ENCODE data around the gene RXYLT1.
"Not testable (repeated sequence)": the region's sequence is repeated elsewhere in the genome, so short reads cannot be mapped to it uniquely, and the experiment has no call there.

RXYLT1 gene

GRCh38 chr12:63779498-63780481, at the start of gene RXYLT1:
RXYLT1 (plus strand) TSS chr12:63779909; CDS start chr12:63779961, 52 bp downstream.
- H3K9me3 Mint-ChIP-seq, result no peaks in the 10 kb centered on the region
- peak within 1 kb of the TSS; percentile 95 for H3K27ac Mint-ChIP-seq
- H3K4me1 Mint-ChIP-seq (ENCODE audit: low read depth), result peaks cover 21% of the 10 kb centered on the region
- peak within 1 kb of the TSS; percentile 96 for H3K4me3 Mint-ChIP-seq
- peaks cover 44% of the 10 kb centered on the region for H3K36me3 Mint-ChIP-seq (ENCODE audit: low read depth)
- no peaks in the 10 kb centered on the region for H3K27me3 Mint-ChIP-seq

GRCh38 chr12:63732779-63733178, 46.9 kb upstream of the RXYLT1 start:
- not testable (repeated sequence) for H3K27me3 Mint-ChIP-seq; H3K4me1 Mint-ChIP-seq (ENCODE audit: low read depth); H3K4me3 Mint-ChIP-seq; H3K9me3 Mint-ChIP-seq; H3K36me3 Mint-ChIP-seq (ENCODE audit: low read depth); H3K27ac Mint-ChIP-seq

- H3K4me1 Mint-ChIP-seq (ENCODE audit: low read depth); H3K9me3 Mint-ChIP-seq; H3K4me3 Mint-ChIP-seq; H3K27ac Mint-ChIP-seq; H3K27me3 Mint-ChIP-seq; H3K36me3 Mint-ChIP-seq (ENCODE audit: low read depth): not testable (repeated sequence)
Observed at GRCh38 chr12:63733585-63733984, 46.1 kb upstream of the RXYLT1 start.

DNA sequence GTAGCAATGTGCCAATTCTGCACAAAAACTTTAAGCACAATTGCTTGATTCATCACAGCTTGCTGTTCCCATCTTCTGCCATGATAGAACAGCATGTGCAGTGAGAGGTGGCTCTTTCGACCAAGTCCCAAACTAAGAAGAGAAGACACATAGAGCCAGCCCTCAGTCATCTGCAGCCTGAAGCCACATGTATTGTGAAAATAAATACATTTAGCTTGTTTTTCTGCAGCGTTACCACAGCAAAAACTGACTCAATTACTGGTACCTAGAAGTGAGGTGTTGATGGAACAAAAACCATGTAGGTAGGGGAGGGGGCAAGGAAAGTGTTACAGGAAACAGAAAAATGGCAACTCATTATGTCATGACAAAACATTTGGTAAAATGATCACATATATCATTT, 39.2 kb upstream of the RXYLT1 start:
- H3K4me3 Mint-ChIP-seq; H3K27ac Mint-ChIP-seq; H3K36me3 Mint-ChIP-seq (ENCODE audit: low read depth): not testable (repeated sequence)

GRCh38 chr12:63741431-63741830, 38.3 kb upstream of the RXYLT1 start:
- H3K4me3 Mint-ChIP-seq; H3K36me3 Mint-ChIP-seq (ENCODE audit: low read depth); H3K4me1 Mint-ChIP-seq (ENCODE audit: low read depth); H3K27me3 Mint-ChIP-seq; H3K27ac Mint-ChIP-seq; H3K9me3 Mint-ChIP-seq: not testable (repeated sequence)

More for the DNA sequence above, 39.2 kb upstream of the RXYLT1 start:
- H3K9me3 Mint-ChIP-seq; H3K27me3 Mint-ChIP-seq; H3K4me1 Mint-ChIP-seq (ENCODE audit: low read depth): not testable (repeated sequence)

GRCh38 chr12:63744110-63744509, 35.6 kb upstream of the RXYLT1 start:
- H3K4me1 Mint-ChIP-seq (ENCODE audit: low read depth); H3K27me3 Mint-ChIP-seq; H3K36me3 Mint-ChIP-seq (ENCODE audit: low read depth); H3K4me3 Mint-ChIP-seq; H3K27ac Mint-ChIP-seq; H3K9me3 Mint-ChIP-seq: not testable (repeated sequence)

GRCh38 chr12:63746470-63746869, 33.2 kb upstream of the RXYLT1 start:
- not testable (repeated sequence) for H3K9me3 Mint-ChIP-seq; H3K27ac Mint-ChIP-seq; H3K36me3 Mint-ChIP-seq (ENCODE audit: low read depth); H3K27me3 Mint-ChIP-seq; H3K4me1 Mint-ChIP-seq (ENCODE audit: low read depth); H3K4me3 Mint-ChIP-seq

- not testable (repeated sequence) for H3K9me3 Mint-ChIP-seq; H3K27me3 Mint-ChIP-seq; H3K4me1 Mint-ChIP-seq (ENCODE audit: low read depth); H3K4me3 Mint-ChIP-seq; H3K27ac Mint-ChIP-seq; H3K36me3 Mint-ChIP-seq (ENCODE audit: low read depth)
Observed at GRCh38 chr12:63747136-63747535, 32.6 kb upstream of the RXYLT1 start.

DNA sequence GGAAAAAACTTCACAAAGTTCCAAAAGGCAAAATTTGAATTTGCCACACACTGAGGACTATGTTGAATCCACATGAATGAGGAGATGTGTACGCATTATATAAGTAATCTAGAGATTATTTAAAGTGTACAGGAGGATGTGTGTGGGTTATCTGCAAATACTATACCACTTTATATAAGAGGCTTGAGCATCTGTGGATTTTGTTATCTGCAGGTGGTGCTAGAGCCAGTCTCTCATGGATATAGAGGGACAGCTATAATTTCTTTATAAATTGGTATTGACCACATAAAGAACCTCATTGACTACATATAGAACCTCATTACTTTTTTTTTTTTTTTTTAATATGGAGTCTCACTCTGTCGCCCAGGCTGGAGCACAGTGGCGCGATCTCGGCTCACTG, 32.2 kb upstream of the RXYLT1 start:
- no peak overlapping the region for H3K4me3 Mint-ChIP-seq
- H3K27me3 Mint-ChIP-seq, result no peaks in the 10 kb centered on the region
- H3K27ac Mint-ChIP-seq, result no peak overlapping the region
- no peaks in the 10 kb centered on the region for H3K9me3 Mint-ChIP-seq
- H3K36me3 Mint-ChIP-seq (ENCODE audit: low read depth), result no peaks in the 10 kb centered on the region
- H3K4me1 Mint-ChIP-seq (ENCODE audit: low read depth), result peaks cover 6% of the 10 kb centered on the region

- H3K4me3 Mint-ChIP-seq, result no peak overlapping the region
- no peak overlapping the region for H3K27ac Mint-ChIP-seq
- peaks cover 11% of the 10 kb centered on the region for H3K4me1 Mint-ChIP-seq (ENCODE audit: low read depth)
- no peaks in the 10 kb centered on the region for H3K36me3 Mint-ChIP-seq (ENCODE audit: low read depth)
- H3K27me3 Mint-ChIP-seq, result peaks cover 7% of the 10 kb centered on the region
- H3K9me3 Mint-ChIP-seq, result no peaks in the 10 kb centered on the region
Observed at GRCh38 chr12:63752283-63752682, 27.4 kb upstream of the RXYLT1 start.

DNA sequence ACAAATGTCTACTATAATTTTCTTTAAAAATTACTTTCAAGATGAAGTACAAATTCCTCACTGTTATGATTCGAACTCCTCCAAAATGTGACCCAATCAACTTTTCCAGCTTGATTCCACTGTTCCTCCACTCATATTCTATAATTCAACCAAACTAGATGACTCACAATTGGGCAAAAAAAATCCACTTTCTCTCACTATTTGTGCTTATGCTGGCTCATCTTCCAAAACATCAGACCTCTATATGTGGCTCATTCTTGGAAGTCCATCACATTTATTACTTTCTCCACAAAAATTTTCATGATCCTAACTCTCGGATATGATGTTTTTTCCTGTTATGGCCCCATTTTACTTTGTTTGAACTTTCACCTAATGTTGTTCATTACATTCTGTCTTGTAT, 26.9 kb upstream of the RXYLT1 start:
- Mint-ChIP-seq H3K27me3 (peaks cover 9% of the 10 kb centered on the region), H3K27ac (no peak overlapping the region), H3K4me3 (no peak overlapping the region), H3K4me1 (ENCODE audit: low read depth) (peaks cover 11% of the 10 kb centered on the region), H3K9me3 (no peaks in the 10 kb centered on the region), H3K36me3 (ENCODE audit: low read depth) (no peaks in the 10 kb centered on the region)

GRCh38 chr12:63753743-63754142, 26.0 kb upstream of the RXYLT1 start:
- H3K4me1 Mint-ChIP-seq (ENCODE audit: low read depth), result peaks cover 11% of the 10 kb centered on the region
- H3K9me3 Mint-ChIP-seq, result no peaks in the 10 kb centered on the region
- H3K36me3 Mint-ChIP-seq (ENCODE audit: low read depth), result no peaks in the 10 kb centered on the region
- H3K27me3 Mint-ChIP-seq, result peaks cover 11% of the 10 kb centered on the region
- no peak overlapping the region for H3K27ac Mint-ChIP-seq
- H3K4me3 Mint-ChIP-seq, result no peak overlapping the region

- Mint-ChIP-seq H3K4me1 (ENCODE audit: low read depth) (no peaks in the 10 kb centered on the region), H3K9me3 (peaks cover 2% of the 10 kb centered on the region), H3K27me3 (peaks cover 39% of the 10 kb centered on the region), H3K36me3 (ENCODE audit: low read depth) (no peaks in the 10 kb centered on the region), H3K4me3 (no peak overlapping the region), H3K27ac (no peak overlapping the region)
Observed at GRCh38 chr12:63764481-63764880, 15.2 kb upstream of the RXYLT1 start.

DNA sequence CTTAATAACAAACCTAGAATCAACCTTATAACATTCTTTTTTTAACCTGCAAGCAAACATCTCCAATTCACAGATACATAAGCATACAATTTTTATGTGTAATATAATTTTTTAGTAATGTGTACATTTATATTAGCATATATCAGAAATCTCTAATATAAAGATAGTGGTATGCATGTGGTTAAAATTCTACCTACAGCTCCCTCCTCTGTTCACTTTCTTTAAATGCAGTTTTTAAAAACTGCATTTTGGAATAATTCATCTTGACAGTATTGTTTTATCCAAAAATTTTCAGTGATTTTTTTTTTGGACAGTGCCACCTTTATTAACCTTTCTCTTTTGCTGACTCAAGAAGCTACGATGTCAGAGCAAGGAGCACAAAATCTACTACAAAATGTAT, 13.2 kb upstream of the RXYLT1 start:
- H3K9me3 Mint-ChIP-seq, result peaks cover 3% of the 10 kb centered on the region
- peaks cover 34% of the 10 kb centered on the region for H3K27me3 Mint-ChIP-seq
- no peak overlapping the region for H3K4me3 Mint-ChIP-seq
- H3K27ac Mint-ChIP-seq, result no peak overlapping the region
- H3K36me3 Mint-ChIP-seq (ENCODE audit: low read depth), result no peaks in the 10 kb centered on the region
- no peaks in the 10 kb centered on the region for H3K4me1 Mint-ChIP-seq (ENCODE audit: low read depth)

DNA sequence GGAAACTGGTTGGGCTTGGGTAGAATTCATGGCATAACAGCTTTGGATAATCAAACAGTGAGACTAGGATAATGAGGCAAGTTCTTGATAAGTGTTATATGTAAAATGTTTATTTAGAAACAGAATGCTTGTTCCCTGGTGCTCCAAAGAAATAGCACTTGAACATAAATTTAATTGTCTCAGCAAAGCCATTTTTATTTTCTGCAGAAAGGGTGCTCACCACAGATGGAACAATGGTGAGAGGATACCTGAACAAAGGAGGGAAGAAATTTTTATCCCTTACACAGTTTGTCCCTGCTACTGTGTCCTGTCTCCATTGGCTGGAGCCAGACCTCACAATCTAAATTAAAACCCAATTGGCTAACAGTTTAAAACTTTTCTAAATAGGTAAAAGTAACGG, 9.3 kb upstream of the RXYLT1 start:
- H3K4me3 Mint-ChIP-seq, result no peak overlapping the region
- no peaks in the 10 kb centered on the region for H3K36me3 Mint-ChIP-seq (ENCODE audit: low read depth)
- peaks cover 3% of the 10 kb centered on the region for H3K9me3 Mint-ChIP-seq
- H3K27ac Mint-ChIP-seq, result no peak overlapping the region
- H3K27me3 Mint-ChIP-seq, result peaks cover 22% of the 10 kb centered on the region
- no peaks in the 10 kb centered on the region for H3K4me1 Mint-ChIP-seq (ENCODE audit: low read depth)

GRCh38 chr12:63777340-63777739, 2.4 kb upstream of the RXYLT1 start:
- Mint-ChIP-seq H3K27me3 (no peaks in the 10 kb centered on the region), H3K9me3 (no peaks in the 10 kb centered on the region), H3K27ac (no peak overlapping the region), H3K36me3 (ENCODE audit: low read depth) (peaks cover 19% of the 10 kb centered on the region), H3K4me3 (no peak overlapping the region), H3K4me1 (ENCODE audit: low read depth) (peaks cover 21% of the 10 kb centered on the region)
